Fibroblast of mammary gland (primary cell): Measurements from ENCODE around the gene ALG12.

Experiments used
- DNase-seq: peaks from one replicate; pipeline ENCODE4 v3.0.0-alpha.2; 2010; ENCODE audit warnings: low read depth
- H3K4me3 ChIP-seq: 2 replicates; pipeline ENCODE4 v1.5.1; 2011; ENCODE audit warnings: low read depth, mild to moderate bottlenecking, low read length, moderate library complexity; ENCODE audit not compliant: control insufficient read depth
- TF ChIP-seq, protein P1 (sequence below): conservative IDR thresholded peaks from 2 replicates; pipeline ENCODE4 v1.5.1; 2011; ENCODE audit warnings: low read depth, low read length, inconsistent platforms; ENCODE audit not compliant: control insufficient read depth, insufficient read depth

Gene ALG12

GRCh38 chr22:49922484-49922883, 4.2 kb upstream of the ALG12 start:
- DNase-seq, result no peak

GRCh38 chr22:49921508-49922278, 3.5 kb upstream of the ALG12 start:
- TF ChIP-seq, protein P1, sequence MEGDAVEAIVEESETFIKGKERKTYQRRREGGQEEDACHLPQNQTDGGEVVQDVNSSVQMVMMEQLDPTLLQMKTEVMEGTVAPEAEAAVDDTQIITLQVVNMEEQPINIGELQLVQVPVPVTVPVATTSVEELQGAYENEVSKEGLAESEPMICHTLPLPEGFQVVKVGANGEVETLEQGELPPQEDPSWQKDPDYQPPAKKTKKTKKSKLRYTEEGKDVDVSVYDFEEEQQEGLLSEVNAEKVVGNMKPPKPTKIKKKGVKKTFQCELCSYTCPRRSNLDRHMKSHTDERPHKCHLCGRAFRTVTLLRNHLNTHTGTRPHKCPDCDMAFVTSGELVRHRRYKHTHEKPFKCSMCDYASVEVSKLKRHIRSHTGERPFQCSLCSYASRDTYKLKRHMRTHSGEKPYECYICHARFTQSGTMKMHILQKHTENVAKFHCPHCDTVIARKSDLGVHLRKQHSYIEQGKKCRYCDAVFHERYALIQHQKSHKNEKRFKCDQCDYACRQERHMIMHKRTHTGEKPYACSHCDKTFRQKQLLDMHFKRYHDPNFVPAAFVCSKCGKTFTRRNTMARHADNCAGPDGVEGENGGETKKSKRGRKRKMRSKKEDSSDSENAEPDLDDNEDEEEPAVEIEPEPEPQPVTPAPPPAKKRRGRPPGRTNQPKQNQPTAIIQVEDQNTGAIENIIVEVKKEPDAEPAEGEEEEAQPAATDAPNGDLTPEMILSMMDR, result no peak
- no peak for DNase-seq
- H3K4me3 ChIP-seq, result no peak overlapping the region

More at GRCh38 chr22:49922484-49922883, 4.2 kb upstream of the ALG12 start:
- no peak overlapping the region for H3K4me3 ChIP-seq
- TF ChIP-seq, protein P1, result no peak

- DNase-seq, result no peak
- no peak overlapping the region for H3K4me3 ChIP-seq
- TF ChIP-seq, protein P1, result no peak
Measured at GRCh38 chr22:49920859-49921258, 2.6 kb upstream of the ALG12 start.

DNA sequence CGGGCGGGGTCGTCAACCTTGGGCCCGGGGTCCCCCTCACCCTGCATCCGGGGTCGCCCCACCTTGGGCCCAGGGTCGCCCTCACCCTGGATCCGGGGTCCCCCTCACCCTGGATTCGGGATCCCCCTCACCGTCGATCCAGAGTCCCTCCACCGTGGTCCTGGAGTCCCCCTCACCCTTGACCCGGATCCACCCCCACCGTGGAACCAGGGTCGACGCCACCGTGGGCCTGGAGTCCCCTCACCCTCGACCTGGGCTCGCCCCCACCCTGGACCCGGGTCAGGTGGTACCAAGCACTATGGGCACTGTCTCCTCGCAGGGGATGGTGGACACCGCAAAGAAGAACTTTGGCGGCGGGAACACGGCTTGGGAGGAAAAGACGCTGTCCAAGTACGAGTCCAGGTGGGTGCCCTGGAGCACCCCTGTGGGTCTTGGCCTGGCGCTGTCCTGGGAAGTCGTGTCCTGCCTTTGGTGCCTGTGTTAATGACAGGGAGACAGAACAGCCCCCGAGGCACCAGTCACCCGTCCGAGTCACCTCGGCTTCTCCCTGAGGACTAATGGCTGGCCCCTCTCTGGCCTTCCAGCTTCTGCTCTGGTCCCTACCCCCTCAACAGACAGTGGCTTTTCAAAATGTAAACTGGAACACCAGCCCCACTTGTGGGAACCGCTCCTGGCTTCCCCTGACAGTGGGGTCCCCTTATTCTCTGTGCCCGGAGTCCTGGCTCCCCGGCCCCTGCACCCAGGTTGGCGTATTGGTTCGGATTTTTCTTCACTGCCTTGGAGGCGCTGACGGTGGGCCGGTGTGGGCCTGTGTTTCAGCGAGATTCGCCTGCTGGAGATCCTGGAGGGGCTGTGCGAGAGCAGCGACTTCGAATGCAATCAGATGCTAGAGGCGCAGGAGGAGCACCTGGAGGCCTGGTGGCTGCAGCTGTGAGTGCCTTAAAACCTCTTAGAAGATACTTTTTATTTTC, 958 bp upstream of the ALG12 start:
- DNase-seq, result no peak
- TF ChIP-seq, protein P1, result no peak
- peak overlapping the region; percentile 55 for H3K4me3 ChIP-seq

GRCh38 chr22:49916831-49917230, 1.4 kb downstream of the ALG12 start:
- no peak overlapping the region for H3K4me3 ChIP-seq
- TF ChIP-seq, protein P1, result no peak
- no peak for DNase-seq

- TF ChIP-seq, protein P1, result no peak
- H3K4me3 ChIP-seq, result no peak overlapping the region
- DNase-seq, result no peak
Measured at GRCh38 chr22:49915610-49916009, 2.6 kb downstream of the ALG12 start.
